Fibroblast of upper back skin (primary cell): ENCODE measurements around the gene SLC39A9.

Experiments used
- DNase-seq: peaks from one replicate; pipeline ENCODE4 v3.0.0-alpha.2; 2013

SLC39A9 gene

GRCh38 chr14:69398053-69398817 lies at the start of gene SLC39A9, which contains the start of gene ERH:
Gene SLC39A9 (plus strand): TSS chr14:69398692. CDS start chr14:69399370, 678 bp downstream.
Gene ERH (minus strand): TSS chr14:69398299. CDS start chr14:69398233, 66 bp downstream.
- DNase-seq, result peak; percentile 98

DNA sequence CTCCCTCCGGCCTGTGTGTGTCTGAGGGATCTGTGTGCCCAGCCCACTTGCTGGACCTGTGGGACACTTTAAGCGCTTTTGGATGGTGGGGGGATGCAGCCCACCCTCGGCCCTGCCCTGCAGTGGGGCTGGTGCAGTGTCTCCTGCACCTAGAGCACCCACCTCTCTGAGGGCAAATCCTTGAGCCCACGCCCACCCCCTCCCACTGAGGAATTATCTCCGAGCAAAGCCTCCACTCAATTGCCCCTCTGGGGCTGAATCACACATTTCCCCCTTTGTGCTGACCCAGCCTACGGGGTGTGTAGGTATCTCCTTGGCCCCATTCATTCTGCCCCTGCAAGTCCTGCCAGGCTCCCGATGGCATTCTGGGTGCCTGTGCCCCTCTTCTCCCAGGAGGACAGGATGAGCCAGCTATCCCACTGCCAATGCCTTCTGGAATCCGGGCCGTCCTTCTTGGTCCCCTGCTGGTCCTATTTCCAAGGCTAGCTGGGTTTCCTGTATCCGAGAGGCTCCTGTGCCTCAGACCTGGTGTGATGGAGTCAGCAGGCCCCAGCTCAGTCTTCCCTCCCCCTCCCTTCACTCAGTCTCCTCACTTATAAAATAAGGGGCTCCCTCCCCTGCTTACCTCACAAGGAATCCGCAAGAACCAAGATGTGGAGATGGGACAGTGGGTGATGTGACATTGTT lies 49.3 kb upstream of the SLC39A9 start:
- DNase-seq, result no peak

GRCh38 chr14:69350892-69351291 lies 47.6 kb upstream of the SLC39A9 start:
- no peak for DNase-seq

DNA sequence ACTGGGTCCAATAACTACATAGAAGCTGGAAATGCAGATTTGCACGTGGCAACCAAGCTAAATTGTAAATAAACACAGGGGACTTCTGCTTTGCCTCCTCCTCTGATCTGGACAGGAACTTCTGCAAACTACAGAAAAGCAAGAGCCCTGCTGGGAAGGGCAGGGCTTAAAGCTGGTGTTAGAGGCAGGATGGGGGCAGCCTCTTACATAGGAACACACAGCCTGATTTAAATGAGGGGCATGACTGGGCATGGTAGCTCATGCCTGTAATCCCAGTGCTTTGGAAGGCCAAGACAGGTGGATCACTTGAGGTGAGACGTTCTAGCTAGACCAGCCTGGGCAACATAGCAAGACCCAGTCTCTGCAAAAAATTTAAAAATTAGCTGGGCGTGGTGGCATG lies 47.1 kb upstream of the SLC39A9 start:
- DNase-seq, result no peak

GRCh38 chr14:69351911-69352310 lies 46.6 kb upstream of the SLC39A9 start:
- DNase-seq, result no peak

DNA sequence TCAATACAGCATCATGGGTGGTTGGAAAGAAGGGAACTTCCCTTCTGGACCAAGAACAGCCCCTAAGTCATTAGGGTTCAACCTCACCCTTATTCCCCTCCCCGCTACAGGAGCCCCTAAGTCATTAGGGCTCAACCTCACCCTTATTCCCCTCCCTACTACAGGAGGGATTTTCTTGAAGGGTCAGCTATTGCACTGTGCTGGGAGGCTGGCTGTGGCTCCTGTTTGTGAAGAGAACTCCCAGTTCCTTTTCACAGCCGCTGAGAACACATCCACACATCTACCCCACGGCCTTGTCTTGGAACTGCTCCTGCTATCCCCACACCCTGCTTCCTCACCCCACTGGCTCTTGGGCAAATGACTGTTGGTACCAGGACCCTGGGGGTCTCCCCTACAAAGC lies 45.3 kb upstream of the SLC39A9 start:
- DNase-seq, result no peak

DNA sequence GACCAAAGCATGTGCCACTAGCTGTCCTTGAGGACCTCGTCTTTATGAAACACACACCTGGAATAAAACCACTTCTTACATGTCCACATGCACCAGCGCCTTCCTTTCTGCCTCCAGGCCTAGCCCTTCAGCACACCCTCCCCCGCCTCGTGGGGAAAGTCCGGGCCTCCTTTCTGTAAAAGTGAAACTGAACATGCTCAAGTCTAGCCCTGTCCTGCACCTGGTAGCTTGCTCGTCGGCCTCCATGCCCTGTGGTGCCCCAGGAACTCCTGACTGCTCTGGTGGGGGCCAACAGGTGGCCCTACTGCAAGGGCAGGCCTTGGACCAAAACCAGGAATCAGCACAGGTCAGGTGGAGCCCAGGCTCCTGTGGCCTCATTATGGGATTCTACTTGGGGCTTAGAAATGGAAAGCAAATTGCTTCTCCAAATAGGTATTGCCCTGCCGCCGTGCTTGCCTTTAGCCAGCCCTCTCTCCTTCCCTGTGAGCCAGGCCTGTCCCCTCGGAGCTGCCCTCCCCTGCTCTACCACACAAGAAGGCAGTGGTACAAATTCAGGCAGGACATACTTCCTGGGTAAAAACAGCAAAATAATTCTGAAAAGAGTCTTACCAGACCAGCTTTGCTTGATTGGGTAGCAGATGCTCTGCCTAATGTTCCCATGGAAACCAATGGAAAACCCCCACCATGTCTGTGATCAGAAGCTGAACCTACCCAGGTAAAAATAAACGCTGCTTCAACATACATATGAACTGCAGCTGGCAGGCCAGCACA lies 43.9 kb upstream of the SLC39A9 start:
- no peak for DNase-seq

DNA sequence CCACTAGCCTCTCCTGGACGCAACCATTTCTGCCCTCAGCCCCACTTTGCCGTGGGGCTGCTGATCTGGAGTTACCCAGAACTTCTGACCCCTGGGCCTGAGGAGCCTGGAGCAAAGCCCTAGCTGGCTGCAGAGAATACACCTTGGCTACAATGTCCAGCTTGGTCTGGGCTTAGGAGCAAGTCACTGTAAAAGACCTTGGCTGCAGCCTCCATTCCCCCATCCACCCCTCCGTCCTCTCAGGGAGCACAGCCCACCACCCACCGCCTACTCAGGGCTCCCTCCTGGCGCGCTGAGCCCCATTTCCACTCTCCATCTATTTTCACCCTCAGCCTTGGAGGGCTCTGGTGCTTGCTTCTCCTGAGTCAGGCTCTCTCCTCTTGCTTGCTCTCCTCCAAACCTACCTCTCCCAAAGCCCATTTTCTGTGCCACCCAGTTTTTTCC lies 43.3 kb upstream of the SLC39A9 start:
- DNase-seq, result no peak

DNA sequence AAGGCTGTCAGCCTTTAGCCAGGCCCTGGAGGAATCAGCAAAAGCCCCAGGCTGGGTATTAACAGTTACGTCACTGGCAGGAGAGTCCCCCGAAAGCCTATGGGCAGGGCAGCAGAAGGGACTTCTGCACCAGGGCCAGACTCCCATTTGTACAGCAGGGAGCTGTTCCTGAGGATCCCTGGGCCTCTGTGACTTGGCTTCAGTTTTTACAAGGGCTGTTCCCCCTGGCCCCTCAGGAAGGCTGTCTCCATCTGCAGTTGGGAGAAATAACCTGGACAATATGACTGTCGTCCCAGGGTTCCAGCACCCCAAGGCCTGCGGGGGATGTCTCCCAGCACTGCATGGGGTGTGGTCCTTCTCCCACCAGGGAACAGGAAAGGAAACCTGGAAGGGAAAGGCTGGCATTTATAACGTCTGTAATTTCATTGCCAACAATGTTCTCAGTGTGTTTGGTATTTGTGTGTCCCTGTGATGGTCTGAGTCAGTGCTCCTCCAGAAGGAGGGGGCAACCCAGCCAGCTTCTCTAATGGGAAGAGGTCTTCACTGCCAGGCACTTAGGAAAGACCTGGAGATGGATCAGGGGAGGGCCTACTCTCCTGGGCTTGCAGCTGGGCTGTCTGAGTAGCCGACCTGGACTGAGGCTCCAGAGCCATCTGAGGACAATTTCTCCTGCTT lies 42.7 kb upstream of the SLC39A9 start:
- peak; percentile 50 for DNase-seq

- no peak for DNase-seq
Measured at GRCh38 chr14:69356903-69357543, 41.5 kb upstream of the SLC39A9 start.

- no peak for DNase-seq
Measured at GRCh38 chr14:69357544-69358200, 40.8 kb upstream of the SLC39A9 start.

GRCh38 chr14:69358233-69358963 lies 40.1 kb upstream of the SLC39A9 start:
- DNase-seq, result peak; percentile 3

DNA sequence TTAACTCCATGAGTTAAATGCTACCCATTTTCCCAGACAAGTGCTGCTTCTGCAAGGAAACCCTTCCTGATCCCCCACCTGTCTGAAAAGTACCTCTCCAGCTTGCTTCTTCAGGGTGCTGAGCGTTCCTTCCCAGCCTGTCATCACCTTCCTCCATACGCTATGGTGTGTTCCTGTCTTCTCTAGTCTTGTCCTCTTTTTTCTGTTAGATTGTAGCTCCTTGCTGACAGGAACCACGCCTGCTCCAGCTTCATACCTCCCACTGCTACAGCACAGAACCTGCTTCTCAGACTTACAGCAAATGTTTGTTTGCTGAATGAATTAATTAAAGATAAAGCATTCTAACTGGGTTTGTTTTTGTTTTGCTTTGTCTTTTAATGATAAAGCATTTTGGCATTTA lies 39.5 kb upstream of the SLC39A9 start:
- no peak for DNase-seq

DNA sequence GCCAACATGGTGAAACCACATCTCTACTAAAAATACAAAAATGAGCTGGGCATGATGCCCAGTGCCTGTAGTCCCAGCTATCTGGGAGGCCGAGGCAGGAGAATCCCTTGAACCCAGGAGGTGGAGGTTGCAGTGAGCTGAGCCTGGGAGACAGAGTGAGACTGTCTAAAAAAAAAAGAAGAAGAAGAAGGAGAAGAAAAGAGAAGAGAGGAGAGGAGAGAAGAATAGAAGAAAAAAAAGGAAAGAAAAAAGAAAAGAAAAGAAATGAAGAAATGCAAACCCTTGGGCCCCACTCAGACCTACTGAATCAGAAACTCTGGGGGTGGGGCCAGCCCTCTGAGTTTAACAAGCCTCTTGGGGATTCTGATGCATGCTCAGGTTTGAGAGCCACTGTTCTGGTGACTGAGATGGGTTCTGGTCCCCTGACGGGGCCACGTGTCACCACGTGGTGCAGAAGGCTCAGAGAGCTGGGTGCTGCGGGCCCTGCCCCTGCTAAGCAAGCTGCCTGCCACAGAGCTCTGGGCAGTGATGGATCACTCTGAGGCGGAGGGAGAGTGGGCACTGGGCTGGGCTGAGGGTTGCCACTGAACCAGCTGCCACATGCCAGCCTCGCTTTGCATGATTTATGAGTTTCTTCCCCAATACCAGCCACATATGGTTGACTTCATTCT lies 37.9 kb upstream of the SLC39A9 start:
- no peak for DNase-seq

DNA sequence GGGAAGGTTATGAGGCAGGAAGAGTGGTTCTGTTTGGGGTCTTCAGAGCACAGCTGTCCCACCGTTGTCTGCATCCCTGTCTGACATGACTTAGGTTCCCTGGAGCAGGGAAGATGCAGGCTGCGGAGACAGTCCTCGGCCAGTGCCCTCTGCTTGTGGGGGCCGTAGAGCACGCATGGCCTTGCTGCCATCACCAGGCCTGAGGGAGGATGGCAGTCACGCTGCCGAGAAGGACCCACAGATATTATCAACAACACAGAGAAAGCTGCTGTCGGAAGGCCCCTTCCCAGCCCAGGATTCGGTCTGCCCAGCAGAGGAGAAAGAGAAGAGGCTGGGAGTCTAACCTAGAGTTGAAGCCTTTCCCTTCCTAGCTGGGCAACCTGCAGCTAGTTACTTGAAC lies 35.4 kb upstream of the SLC39A9 start:
- peak; percentile 27 for DNase-seq

DNA sequence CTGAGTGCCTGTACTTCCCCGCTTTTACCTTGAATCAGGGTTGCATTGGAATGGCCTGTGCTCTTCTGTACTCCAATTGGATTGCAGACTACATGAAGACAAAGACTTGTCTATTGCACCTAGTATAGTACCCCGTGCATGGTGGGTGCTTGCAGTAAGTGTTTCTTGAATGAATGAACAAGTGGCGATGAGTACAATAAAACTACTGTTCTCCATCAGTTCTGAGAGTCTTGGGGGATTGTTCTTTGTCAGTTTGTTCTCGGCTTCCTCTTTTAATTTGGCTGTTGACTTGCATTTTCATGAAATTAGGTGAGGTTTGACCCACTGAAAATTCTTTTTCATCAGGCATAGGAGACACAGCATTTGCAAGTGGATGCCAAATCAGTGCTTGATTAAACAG lies 34.5 kb upstream of the SLC39A9 start:
- DNase-seq, result no peak

GRCh38 chr14:69364378-69364777 lies 34.1 kb upstream of the SLC39A9 start:
- no peak for DNase-seq

DNA sequence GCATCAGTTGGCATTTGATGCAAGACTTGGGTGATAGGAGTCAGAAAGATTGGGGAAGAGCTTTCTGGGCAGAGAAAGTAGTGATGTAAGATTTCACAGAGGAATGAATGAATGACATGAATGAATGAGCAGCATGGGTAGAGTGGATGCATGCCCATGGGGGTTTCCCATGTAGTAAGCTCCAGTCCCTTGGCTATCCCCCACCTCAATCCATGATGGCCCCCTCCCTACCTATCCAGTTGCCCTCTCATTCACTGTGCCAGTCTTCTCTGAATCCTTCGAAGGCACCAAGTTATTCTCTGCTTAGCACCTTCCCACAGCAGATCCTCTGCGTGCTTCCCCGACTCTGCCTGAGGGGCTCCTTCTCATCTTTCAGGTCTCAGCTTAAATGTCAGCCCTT lies 32.4 kb upstream of the SLC39A9 start:
- no peak for DNase-seq

DNA sequence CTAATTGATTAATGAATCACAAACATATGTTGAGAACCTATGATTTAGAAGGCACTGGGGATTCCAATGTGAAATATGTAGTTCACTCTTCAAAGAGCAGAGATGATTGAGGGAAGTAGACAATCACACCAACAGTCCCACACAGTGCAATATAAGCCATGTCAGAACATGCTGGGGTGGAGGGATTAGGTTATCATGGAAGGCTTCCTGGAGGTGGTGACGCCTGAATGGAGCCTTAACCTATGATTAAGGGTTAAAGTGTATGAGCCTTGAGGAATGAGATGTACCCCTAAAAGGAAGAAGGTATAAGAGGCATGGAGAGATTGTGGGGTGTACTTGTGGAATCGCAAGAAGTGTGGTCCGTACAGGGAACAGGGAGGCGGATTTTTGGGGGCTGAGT lies 31.7 kb upstream of the SLC39A9 start:
- DNase-seq, result no peak

GRCh38 chr14:69368381-69368780 lies 30.1 kb upstream of the SLC39A9 start:
- no peak for DNase-seq

DNA sequence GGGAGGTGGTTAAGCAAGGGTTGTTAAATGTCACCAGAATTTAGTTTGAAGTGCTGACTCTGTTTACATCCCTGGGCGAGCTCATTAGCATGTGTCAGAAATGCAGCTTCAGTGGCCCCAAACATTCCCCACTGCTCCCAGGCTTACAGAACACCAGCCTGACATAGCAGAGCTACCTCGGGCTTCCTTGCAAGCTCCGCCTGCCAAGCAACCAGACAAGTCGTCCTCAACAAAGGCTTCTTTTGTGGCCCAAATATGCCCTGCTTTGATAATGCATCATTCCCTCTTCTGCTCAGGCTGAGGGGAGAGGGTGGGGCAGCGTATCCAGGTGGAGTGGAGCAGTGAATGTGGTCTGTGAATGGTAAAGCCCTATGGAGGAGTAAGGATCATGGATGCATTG lies 28.4 kb upstream of the SLC39A9 start:
- DNase-seq, result no peak
